GM19324 (cell line): ENCODE results near the gene MYH16.
"Not testable (repeated sequence)": the region's sequence is repeated elsewhere in the genome, so short reads cannot be mapped to it uniquely, and the experiment has no call there.

Experiments used
- ATAC-seq: cut with Tn5 transposase; IDR thresholded peaks from one replicate; pipeline ENCODE4 v1.9.1; 2021; ENCODE audit warnings: mild to moderate bottlenecking, moderate library complexity; ENCODE audit not compliant: unreplicated experiment, low FRiP score

The MYH16 gene

GRCh38 chr7:99272476-99273045, at the start of gene MYH16:
Gene MYH16 (plus strand): TSS chr7:99272839.
- no peak for ATAC-seq

GRCh38 chr7:99224263-99224898, 48.3 kb upstream of the MYH16 start:
- ATAC-seq: not testable (repeated sequence)

GRCh38 chr7:99224899-99225265, 47.8 kb upstream of the MYH16 start:
- no peak for ATAC-seq

- no peak for ATAC-seq
Measured at GRCh38 chr7:99229234-99229633, 43.4 kb upstream of the MYH16 start.

- ATAC-seq: no peak
Measured at GRCh38 chr7:99232082-99232770, 40.4 kb upstream of the MYH16 start.

- not testable (repeated sequence) for ATAC-seq
Measured at GRCh38 chr7:99232955-99233354, 39.7 kb upstream of the MYH16 start.

GRCh38 chr7:99234185-99234584, 38.5 kb upstream of the MYH16 start:
- no peak for ATAC-seq

GRCh38 chr7:99235925-99236324, 36.7 kb upstream of the MYH16 start:
- no peak for ATAC-seq

- ATAC-seq: not testable (repeated sequence)
Measured at GRCh38 chr7:99237876-99238275, 34.8 kb upstream of the MYH16 start.

- ATAC-seq: no peak
Measured at GRCh38 chr7:99238558-99239341, 33.9 kb upstream of the MYH16 start.

- ATAC-seq: no peak
Measured at GRCh38 chr7:99242682-99243081, 30.0 kb upstream of the MYH16 start.

GRCh38 chr7:99243751-99244337, 28.8 kb upstream of the MYH16 start:
- no peak for ATAC-seq

GRCh38 chr7:99244939-99245338, 27.7 kb upstream of the MYH16 start:
- ATAC-seq: no peak

GRCh38 chr7:99248391-99249095, 24.1 kb upstream of the MYH16 start:
- no peak for ATAC-seq

GRCh38 chr7:99249985-99250575, 22.6 kb upstream of the MYH16 start:
- ATAC-seq: no peak

- no peak for ATAC-seq
Measured at GRCh38 chr7:99252166-99252895, 20.3 kb upstream of the MYH16 start.

- no peak for ATAC-seq
Measured at GRCh38 chr7:99253369-99253768, 19.3 kb upstream of the MYH16 start.

GRCh38 chr7:99254390-99254789, 18.2 kb upstream of the MYH16 start:
- ATAC-seq: no peak

- no peak for ATAC-seq
Measured at GRCh38 chr7:99255463-99255862, 17.2 kb upstream of the MYH16 start.
